GM21723 (cell line): ENCODE measurements around the gene TCF7.
A peak's percentile ranks its signal among the peaks of the same experiment; 100 is the strongest.

ENCODE experiments used
- ATAC-seq: cut with Tn5 transposase; IDR thresholded peaks from one replicate; pipeline ENCODE4 v1.9.1; 2021; ENCODE audit warnings: mild to moderate bottlenecking, moderate library complexity; ENCODE audit not compliant: unreplicated experiment

The TCF7 gene

DNA sequence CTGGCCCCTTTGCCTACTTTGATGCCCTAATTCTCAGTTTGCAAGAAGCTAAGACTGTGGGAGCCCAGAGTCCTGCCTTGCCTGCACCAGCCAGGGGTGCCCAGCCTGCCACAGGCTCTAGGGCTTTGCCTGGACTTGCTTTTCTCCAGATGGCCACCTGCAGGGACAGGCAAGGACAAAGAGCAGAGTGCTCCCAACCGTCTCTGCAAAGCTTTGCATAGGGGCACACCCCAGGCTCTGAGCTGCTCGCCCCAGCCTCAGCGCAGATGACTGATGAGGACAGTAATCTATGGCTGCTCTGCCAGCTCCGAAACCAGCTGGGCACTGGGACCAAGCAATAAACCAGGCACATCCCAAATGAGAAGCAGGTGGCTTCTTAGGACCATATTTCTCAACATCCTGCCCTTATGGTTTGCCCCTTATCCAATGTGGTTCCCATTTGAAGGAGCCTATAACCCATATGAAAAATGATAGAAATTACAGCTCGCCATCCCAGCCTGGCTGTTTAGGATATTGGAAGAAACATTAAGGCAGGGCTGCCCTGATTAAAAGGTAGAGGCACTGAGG lies 25.4 kb upstream of the TCF7 start:
- no peak for ATAC-seq

DNA sequence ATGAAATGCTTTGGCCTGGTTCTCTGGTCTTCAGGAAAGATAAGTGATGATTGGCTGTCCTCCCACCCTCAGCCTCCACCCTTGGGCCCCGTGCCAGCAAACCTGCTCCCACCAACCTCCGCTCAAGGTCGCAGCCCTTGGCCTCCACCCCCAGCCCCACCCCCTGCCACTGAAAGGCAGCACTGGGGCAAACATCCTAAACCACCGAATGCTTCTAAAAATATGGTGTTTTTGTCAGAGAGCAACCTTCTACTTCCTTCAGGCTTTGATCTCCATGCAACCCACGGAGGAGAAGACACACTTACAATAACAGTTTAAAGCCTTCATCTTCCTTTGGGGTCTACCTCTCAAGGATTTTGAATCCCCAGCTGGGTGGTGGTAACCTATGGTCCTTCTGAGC lies 24.0 kb upstream of the TCF7 start:
- ATAC-seq, result no peak

DNA sequence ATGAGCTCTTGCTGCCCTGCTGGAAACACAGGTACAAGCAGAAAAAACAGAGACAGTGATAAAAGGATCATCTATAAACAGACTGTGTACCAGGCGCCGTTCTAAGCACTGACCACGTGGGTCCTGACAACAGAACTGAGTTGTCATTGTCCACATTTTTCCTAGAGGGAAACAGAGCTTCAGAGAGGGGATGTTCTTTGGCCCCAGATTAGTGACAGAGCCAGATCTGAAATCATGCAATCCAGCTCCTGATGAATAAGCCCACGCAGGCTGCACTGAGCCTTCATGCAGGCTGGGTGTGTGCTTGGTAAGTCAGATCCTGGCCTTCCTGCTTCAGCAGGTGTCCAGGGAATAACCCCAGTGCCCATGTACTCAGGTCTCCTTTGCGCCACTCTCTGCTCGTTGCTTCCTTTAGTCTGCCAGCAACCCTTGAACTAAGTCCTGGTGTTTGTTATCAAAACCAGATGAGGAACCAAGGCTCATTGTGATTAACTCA lies 22.8 kb upstream of the TCF7 start:
- ATAC-seq, result no peak

DNA sequence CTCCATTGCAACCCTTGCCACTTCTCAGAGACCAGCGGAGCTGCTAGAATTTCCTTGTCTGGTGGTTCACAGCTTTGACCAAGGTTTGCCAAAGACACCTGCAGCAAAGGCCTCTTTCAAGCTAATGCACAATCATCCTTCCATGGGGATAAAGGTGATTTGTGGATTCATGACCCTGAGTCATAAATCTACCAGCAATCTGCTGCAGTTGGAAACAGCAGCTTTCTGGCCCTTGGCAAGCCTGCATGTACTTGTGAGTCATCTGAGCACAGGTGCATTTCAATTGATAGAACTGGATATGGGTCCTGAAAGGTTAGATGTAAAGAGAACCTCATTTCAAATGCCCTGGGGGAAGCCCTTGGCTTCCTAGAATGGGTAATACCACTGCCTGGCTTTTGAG lies 21.6 kb upstream of the TCF7 start:
- no peak for ATAC-seq

DNA sequence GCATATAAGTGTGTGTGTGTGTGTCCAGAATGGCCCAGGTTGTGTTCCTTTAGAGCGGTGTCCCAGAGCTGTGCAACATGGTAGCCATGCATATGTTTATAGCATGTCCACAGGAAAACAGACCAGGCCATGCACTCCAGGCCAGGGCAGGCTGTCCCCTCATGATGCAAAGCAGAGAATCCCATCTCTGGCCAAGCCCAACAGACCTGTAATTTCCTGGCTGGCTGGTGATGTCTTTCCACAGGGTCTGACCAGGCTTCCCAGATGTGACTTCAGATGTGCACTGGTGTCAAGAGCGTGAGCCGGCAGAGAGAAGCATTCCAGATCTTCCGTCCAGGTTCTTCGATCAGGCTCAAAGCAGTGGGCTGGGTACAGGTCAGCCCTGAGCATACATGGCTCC lies 21.1 kb upstream of the TCF7 start:
- no peak for ATAC-seq

DNA sequence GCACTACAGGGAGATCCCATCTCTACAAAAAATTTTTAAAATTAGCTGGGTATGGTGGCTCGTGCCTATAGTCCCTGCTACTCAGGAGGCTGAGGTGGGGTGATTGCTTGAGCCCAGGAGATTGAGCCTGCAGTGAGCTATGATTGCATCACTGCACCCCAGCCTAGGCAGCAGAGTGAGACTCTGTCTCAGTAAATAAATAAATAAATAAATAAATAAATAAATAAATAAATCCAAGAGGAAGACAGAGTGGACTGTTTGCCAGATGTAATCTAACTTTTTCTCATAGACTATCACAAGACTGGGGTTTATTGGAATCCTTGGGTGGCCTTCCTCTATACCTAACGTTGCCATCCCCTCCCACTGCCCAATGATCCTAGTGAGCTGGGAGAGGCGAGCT lies 19.2 kb upstream of the TCF7 start:
- no peak for ATAC-seq

DNA sequence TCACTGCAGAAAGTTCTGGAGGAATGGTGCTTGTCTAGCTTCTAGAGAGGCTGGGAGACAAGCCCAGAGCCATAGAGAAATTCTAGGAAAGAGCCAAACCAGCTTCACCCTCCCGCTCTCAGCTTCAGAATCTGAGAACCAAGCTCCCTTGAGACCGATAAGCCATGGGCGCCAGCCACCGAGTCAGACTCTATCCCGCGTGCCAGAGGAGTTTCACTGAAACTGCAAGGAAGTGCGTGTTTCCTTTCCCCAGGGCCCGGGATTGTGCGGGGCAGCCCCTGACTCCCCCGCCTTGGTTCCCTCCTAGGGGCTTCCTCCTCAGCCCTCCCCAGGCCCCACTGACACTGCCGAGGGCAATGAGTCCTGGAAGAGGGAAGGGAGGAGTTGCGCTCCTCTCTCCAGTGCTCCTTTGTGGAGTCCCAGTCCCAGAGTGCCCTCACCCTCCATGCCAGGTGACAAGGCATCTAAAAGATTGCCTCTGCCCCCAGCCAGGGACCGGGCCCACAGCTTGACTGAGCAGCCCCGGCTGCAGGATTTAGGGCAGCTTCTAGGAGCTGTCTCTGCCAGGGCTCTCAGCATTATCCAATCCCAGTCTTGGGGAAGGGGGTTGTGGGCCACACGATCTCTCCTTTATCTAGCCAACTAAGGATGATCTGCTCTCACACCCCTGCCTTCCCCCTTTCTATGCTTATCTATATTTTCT lies 18.4 kb upstream of the TCF7 start:
- ATAC-seq, result no peak

DNA sequence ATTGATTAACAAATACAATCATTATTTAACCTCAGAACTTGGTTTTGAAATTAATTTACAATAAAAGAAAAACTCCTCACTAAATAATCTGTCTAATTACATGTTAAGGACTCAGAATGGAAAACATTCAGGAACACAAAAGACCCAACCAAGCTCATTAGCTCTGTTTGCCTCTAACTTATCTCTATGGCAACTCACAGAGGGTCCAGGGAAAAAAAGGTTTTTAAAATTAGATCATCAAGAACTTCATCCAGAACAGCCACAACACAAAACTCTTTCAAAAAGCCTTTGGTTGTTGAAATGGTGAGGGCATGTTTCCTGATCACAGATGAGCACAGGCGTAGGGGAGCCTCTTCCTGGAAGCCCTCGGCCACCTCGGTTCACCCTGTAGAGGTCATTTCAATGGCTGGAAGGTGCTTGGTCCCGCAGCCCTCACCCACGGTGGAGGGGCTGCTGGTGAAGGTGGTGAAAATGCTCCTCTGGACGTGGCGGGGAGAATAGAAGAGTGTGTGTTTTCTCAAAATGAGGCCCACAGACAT lies 17.2 kb upstream of the TCF7 start:
- no peak for ATAC-seq

DNA sequence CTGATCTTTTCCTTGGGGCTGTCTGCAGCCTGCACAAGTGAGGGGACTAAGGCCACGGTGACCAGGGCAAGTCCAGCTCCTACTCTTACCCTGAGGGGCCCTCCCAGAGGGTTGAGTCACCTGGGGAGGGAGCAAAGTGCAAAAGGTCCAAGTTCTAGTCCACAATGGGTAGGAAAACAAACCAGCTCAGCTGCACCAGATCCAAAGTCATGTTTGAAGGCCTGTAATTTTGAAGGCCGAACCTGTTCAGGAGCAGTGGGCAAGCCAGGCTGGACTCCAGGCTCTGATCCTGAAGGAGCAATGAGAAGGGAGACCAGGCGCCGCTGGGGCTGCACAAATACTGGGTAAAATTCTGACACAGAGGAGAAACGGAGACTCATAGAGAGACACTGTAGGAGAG lies 15.8 kb upstream of the TCF7 start:
- ATAC-seq, result no peak

DNA sequence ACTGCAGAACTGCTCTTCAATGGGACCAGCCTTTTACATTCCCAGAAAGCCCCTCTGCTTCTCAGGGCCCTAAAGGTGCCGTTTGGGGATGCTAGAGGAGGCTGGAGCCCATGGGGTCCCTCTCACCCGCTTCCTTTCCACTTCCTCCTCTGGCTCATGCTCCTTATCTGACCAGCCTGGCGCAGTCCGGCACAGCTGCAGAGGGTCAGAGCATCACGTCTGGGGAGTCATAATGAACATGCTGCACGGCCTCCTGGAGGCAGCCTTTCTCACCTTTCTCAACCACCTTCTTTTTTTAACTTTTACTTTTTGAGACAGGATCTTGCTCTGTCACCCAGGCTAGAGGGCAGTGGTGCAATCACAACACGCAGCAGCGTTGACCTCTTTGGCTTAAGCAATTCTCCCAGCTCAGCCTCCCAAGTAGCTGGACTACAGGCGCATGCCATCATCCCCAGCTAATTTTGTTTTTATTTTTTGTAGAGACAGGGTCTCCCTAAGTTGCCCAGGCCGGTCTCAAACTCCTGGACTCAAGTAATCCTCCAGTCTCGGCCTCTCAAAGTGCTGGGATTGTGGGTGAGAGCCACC lies 15.1 kb upstream of the TCF7 start:
- no peak for ATAC-seq

DNA sequence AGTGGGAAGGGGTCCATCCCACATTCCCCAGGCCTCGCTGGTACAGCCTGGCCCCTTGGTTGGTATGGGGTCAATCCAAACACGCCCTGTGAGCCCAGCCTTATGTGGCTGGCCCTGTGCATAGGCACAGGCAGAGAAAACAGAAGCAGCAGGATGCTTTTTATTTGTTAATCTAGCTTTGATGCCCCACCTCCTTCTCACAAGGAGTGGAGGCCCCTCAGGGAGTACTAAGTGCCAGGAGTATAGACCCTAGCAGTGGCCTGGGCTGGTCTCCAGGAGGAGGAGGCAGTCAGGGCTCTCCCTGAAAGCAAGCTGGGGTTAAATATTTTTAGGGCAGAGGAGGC lies 14.6 kb upstream of the TCF7 start:
- ATAC-seq, result no peak

DNA sequence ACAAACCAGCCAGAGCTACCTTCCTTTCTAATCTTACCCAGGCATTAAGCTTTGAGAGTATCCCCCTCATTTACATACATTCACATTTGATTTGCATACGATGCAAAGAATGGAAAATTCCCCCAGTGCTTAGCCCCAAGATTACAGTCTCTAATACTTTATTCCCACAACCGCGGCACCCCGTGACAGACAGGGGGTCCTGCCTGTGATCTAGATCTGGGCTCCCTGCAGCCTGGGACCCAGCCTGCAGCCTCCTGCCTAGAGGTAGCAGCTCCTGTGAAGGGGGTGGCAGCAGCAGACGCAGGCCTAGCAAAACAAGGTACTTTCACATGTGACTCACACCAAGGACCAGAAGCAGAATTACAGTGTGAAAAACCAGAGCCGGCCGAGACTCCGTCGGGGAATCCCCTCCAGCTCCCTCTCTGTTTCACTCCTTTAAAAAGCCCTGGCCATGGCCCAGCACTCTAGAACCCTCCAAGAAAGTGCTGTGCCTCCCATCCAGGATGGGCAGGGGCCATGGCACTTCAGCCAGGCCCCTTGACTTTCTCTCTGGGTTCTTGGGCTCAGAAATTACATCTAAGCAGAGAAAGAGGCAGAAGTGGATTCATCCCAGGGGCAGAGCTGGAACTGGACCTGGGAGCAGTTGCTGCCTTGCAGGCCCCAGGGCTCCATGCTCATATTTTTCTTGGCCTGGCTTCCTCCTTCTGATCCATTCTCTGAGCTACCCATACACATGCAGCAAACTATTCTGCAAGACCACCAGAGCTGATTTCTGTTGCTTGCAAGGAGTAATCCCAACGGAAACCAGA lies 14.0 kb upstream of the TCF7 start:
- peak; percentile 82 for ATAC-seq

DNA sequence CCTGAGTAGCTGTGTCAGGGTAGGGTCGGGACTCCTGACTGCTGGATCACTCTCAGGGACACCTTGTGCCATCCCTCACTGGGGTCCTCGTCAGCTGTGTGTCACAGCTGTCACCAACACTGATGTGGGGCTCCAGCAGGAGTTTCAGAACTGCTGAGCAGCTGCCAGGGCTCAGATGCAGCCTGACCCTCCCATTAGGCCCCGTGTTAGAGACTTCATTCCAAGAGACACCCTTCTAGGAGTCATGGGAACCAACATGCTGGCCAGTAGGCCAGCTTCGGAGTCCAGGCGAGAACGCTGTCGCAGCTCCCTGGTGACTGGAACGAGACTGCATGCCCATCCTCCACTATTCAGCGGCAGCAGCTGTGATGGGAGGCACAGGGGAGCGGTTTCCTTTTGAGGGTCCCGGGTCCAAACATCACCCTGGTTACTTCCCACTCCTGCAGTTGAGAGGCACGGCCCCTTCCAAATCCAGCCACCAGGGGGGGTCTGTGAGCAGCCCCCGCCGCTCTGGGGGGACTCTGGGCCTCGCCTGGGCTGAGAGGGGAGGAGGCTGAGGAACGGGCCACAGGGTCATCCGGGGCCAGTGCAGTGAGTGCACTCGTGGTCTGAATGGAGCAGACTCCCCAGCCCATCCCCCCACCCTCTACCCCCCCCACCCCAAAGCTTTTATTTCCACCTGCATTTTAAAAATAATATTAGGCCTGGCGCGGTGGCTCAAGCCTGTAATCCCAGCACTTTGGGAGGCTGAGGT lies 12.6 kb upstream of the TCF7 start:
- ATAC-seq, result no peak

DNA sequence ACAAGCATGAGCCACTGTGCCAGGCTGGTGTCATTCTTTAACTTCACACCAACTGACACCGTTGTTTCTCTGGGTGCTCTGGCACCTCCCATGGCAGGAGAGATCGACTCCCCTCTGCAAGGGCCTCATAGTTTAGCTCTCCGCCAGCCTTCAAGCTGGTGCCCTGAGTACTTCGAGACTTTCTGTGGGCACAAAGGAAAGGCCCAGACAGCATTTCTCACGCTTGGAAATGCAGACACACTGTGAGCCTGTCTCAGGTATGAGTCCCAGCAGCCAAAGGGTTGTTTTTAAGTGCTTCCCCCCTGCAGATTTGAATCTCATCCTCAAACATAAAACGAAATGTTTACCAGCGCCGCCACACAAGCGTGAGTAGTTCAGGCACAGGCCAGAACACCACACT lies 11.1 kb upstream of the TCF7 start:
- ATAC-seq, result no peak

DNA sequence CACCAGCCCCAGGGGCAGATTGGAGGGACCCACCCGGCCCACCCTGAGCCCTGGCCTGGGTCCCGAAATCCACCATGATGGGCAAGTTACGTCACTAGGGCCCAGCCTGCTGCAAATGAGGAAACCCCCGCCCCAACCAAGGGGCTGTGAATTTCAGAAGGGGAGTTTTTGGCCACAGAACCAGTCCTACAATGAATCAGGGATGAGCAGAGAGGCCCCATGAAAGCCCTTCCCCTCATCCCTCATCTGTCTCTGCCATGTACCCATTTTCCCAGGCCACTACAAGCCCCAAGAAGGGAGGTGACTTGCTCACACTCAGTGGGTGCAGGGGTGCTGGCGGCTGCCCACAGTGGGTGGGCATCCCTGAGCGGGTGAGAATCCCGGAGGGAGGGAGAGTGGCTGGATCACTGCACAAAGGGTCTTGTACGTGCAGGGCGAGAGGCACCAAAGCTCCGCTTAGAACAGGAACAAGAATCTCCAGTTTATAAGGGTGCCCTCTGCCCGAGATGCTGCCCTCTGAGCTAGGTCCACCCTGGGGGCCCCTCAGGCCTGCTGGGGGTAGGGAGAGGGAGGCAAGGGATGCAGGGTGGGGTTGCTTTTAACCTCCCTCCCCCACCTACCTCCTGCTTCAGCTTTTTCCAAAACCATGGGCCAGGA lies 10.4 kb upstream of the TCF7 start:
- no peak for ATAC-seq

DNA sequence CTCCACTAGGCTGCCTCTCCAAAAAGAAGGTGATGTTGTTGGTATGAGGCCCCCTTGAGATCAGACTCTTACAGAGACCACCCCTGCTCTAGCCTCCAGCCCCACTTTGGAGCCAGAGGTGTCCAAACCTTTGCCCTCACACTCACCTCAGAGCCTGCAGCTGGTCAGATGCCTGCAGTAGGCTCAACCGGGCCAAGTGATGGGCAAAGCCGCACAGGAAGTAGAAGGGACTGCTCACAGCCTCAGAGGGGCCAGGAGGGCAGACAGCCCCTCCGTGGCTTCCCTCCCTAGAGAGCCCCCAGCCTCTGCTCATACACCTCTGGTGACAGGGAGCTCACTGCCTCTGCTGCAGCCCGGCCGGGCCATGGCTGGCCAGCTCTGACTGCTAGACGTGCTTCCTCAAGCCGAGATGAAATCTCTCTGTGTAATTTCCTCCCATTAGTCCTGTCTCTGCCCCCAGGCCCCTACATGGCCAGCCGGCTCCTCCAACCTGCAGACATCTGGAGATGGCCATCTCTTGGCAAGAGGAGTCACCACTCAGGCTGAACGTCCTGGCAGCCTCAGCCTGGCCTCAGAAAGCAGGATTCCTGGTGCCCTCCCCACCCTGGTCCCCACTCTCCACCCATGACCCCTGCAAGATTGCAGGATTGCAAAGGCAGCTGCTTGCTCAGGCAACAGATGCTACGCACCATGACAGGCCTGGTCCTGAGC lies 7.3 kb upstream of the TCF7 start:
- ATAC-seq, result no peak

DNA sequence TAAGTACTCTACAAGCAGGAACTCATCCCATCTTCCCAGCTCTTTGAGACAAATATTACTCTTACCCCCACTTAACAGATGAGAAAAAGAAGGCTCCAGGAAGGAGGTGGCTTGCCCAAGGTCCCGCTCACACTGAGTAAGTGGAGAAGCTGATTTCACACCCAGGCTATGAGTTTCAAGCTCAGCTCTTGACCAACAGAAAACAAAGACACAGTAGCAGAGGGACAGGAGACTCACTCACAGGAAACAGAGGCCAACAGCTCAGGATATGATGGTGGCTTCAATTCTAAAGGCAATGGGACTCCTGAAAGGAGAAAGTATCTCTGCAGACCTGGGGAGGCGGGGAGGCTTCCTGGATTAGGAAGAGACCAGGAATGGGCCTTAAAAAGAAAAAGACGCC lies 6.7 kb upstream of the TCF7 start:
- ATAC-seq, result no peak

DNA sequence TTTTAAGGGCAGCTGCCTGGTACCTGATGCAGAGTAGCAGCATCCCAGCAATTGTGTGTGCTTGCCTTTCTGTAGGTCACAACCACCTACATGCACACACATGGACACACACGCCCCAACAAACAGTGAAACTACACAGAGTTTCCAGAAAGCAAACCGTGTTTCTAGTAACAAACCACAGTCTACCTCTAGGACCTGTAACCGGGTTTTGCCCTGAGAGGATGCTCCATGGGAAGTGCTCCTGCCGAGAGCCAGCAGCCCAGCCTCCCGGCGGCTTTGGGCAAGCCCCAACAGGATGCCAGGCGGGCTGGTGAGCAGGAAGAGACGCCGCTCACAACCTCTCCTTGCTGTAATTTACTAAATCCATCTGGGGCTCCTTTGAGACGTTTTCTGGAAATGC lies 4.1 kb upstream of the TCF7 start:
- ATAC-seq, result no peak

DNA sequence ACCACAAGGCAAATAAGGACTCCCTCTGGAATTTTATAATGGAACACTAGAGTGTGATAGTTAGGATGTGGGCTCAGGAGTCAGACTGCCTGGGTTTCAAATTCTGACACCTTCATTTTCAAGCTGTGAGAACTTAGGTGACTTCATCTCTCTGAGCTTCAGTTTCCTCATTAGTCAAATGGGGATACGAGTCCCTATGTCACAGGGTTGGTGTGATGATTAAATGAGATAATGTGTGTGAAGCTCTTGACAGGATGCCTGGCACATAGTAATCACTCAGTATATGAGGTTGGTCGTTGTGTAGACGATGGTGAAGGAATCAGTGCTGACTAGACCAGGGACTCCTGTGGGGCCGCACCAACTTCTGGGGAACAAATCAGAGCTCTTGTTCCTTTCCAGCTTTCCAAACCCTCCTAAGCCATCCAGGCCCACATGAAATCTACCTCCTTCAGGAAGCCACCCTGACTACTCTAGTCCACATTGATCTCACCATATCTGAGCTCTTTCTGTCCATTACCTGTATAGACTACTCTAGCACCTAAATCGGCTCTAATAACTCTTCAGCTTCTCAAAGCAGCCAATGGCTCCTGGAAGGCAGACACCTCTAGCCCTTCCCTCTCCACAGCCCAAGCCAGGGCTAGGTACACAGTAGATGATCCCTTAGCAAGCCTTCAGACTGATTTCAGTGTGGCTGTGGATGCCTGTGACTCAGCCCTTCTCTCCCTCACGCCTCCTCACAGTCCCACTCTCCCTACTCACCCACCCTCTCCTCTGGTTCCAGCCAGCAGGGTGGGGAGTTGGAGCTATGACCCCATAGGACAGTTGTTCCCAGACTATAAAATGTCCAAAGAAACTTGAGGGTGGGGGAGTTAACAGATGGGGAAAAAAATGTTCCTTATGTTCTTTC lies 2.5 kb upstream of the TCF7 start:
- ATAC-seq, result no peak
